GM13977 (cell line): ENCODE measurements around the gene G6PC3.

Source experiments
- DNase-seq: peaks from one replicate; pipeline ENCODE4 v3.0.0; 2012; ENCODE audit warnings: low spot score
- in situ Hi-C: fragments of 300-500 bp; cut with MboI; formaldehyde crosslinking; loops from one replicate; pipeline ENCODE4 v1.12.0; 2022; ENCODE audit warnings: low sequenced_read_pairs, low pct_unique_long_range_greater_than_20kb, mixed read lengths, inconsistent platforms; ENCODE audit not compliant: unreplicated experiment
- TF ChIP-seq, protein P1 (sequence below): IDR thresholded peaks from 2 replicates; pipeline ENCODE4 v1.5.1; 2012; ENCODE audit warnings: mild to moderate bottlenecking, control low read depth; ENCODE audit not compliant: insufficient read depth; ENCODE audit errors: extremely low read depth, missing control alignments

G6PC3 gene

DNA sequence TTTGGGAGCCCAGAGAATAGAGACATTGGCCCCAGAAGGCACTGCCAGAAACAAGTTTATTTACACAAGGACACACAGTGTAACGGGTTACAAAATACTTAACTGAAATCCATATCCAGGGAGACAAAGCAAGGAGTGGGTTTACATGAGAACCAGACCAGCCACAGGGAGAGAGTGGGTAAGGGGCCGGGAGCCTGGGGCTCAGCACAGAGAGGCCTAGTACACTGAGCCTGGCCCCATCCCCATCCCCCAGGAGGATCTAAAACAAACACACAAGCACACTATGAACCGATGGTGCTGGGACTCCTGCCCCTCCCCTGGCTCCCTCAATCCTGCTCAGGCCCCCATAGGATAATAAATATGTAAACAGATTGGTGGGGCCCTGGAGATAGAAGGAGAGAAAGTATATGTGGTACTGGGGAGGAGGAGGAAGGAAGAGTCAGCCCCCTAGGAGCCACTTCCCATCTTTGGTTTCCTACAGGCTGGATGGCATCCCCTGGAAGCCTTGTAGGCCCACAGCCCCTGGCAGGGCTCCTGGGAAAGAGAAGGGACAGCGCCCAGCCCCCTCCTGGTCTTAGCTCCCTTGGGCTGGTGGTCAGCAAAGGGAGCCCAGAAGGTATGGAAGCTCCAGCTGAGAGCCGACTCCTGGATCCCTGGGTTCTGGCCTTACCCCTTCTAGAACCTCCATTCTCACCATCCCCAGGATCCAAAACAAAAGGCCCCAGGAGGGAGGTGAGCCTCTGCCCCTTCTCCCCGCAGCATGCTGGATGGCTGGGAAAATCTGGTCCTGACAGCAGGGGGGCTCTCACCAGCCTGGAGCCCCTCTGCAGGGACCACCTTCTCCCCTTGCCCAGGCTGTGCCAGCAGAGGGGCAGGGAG, 6.4 kb downstream of the G6PC3 start:
- TF ChIP-seq, protein P1, sequence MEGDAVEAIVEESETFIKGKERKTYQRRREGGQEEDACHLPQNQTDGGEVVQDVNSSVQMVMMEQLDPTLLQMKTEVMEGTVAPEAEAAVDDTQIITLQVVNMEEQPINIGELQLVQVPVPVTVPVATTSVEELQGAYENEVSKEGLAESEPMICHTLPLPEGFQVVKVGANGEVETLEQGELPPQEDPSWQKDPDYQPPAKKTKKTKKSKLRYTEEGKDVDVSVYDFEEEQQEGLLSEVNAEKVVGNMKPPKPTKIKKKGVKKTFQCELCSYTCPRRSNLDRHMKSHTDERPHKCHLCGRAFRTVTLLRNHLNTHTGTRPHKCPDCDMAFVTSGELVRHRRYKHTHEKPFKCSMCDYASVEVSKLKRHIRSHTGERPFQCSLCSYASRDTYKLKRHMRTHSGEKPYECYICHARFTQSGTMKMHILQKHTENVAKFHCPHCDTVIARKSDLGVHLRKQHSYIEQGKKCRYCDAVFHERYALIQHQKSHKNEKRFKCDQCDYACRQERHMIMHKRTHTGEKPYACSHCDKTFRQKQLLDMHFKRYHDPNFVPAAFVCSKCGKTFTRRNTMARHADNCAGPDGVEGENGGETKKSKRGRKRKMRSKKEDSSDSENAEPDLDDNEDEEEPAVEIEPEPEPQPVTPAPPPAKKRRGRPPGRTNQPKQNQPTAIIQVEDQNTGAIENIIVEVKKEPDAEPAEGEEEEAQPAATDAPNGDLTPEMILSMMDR: no peak
- DNase-seq: no peak
- in situ Hi-C loops: no loop called here

- no peak for DNase-seq
- in situ Hi-C loops: no loop called here
- TF ChIP-seq, protein P1: no peak
Observed at GRCh38 chr17:44077595-44077909, 7.0 kb downstream of the G6PC3 start.

DNA sequence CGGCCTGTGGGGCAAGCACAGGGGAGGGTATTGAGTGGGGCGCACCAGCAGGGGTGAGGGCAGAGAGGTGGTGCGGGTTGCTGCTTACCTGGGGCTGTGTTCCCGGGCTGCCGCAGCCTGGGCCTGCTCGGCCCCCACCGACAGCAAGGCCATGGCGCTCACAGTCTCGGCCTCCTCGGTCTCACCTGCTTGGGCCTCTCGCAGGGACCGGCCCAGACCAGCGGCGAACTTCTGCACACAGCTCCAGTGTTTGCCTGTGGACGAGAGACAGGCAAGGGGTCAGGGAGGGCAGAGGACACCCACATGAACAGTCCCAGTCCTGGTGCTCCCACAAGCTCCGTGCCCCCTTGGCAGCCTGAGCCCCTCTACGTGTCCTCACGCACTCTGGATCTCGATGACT, 7.9 kb downstream of the G6PC3 start:
- no peak for DNase-seq
- TF ChIP-seq, protein P1: no peak
- in situ Hi-C loops: no loop called here

DNA sequence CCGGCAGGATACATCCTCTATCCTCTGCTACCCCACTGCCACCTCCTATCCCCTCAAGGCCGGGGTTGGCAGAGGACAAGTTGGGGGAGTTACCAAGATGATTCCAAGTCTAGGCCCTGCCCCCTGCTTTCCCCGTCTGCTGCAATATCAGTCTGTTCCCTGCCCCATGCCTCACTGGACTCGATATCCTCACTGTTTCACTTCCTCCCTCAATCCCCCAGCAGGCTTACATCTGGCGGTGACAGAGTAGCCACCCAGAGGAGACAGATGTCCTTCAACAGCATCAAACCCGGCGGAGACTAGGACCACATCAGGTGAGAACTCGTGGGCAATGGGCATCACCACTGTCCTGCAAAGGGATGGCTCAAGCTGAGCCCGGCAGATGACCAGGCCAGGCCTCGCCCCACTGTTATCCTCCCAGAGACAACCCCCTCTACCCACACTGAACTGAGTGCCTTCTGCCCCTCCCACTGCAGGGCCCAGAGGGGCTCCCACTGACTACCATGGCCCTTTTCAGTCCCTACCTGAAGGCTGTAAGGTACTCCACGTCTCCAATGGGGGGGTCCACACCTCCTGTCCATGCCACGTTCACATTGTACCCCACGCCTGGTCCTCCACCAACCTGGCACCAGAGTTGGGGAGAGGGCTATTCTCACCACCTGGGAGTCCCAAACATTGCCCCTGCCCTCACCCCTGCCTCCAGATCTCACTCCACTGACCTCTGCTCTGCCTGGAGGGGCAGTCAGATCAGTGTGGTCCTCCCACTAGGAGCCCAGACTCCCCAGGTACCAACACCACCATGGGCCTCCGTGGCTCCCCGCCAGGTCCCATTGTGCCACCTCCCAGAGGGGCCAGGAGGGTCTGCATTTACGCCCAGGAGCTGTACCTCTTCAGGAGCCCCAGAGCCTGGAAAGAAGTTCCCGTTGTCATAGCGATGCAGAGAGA, 9.6 kb downstream of the G6PC3 start:
- DNase-seq: no peak
- TF ChIP-seq, protein P1: no peak
- in situ Hi-C loops: no loop called here

- DNase-seq: no peak
- TF ChIP-seq, protein P1: no peak
- in situ Hi-C loops: no loop called here
Observed at GRCh38 chr17:44081681-44082080, 11.1 kb downstream of the G6PC3 start.

GRCh38 chr17:44082256-44082927, 11.9 kb downstream of the G6PC3 start:
- TF ChIP-seq, protein P1: no peak
- in situ Hi-C loops: no loop called here
- no peak for DNase-seq
